KMS-11 (cell line): ENCODE measurements around the gene OR51L1.
"Not testable (repeated sequence)": the region's sequence is repeated elsewhere in the genome, so short reads cannot be mapped to it uniquely, and the experiment has no call there.

Source experiments
- H2AFZ ChIP-seq: fragments of 200-600 bp; sonication (generic); 2 replicates; pipeline ENCODE4 v1.6.1; 2016; ENCODE audit warnings: antibody characterized with exemption, mixed run types, low read depth
- H3K27ac ChIP-seq: fragments of 200-600 bp; sonication (generic); 2 replicates; pipeline ENCODE4 v1.6.1; 2016; ENCODE audit warnings: mild to moderate bottlenecking, mixed run types
- H3K27me3 ChIP-seq: fragments of 200-600 bp; sonication (generic); 2 replicates; pipeline ENCODE4 v1.6.1; 2017; ENCODE audit warnings: mild to moderate bottlenecking, low read depth, mixed run types, moderate library complexity; ENCODE audit not compliant: insufficient read depth
- H3K36me3 ChIP-seq: fragments of 200-600 bp; sonication (generic); 2 replicates; pipeline ENCODE4 v1.6.1; 2017; ENCODE audit warnings: mild to moderate bottlenecking, mixed run types; ENCODE audit not compliant: insufficient read depth
- H3K4me1 ChIP-seq: fragments of 200-600 bp; sonication (generic); 2 replicates; pipeline ENCODE4 v1.6.1; 2016; ENCODE audit warnings: mild to moderate bottlenecking, low read depth, mixed run types; ENCODE audit not compliant: poor library complexity, severe bottlenecking
- H3K4me2 ChIP-seq: fragments of 200-600 bp; sonication (generic); 2 replicates; pipeline ENCODE4 v1.7.0; 2016; ENCODE audit warnings: mild to moderate bottlenecking, mixed run types
- H3K4me3 ChIP-seq: fragments of 200-600 bp; sonication (generic); IDR thresholded peaks from 2 replicates; pipeline ENCODE4 v1.6.1; 2017; ENCODE audit warnings: low read depth, low read length, mixed read lengths; ENCODE audit not compliant: insufficient read depth
- H3K79me2 ChIP-seq: fragments of 200-600 bp; sonication (generic); 2 replicates; pipeline ENCODE4 v1.6.1; 2016; ENCODE audit warnings: low read depth, mixed run types; ENCODE audit not compliant: insufficient read depth
- H3K9ac ChIP-seq: fragments of 200-600 bp; sonication (generic); 2 replicates; pipeline ENCODE4 v1.6.1; 2016; ENCODE audit warnings: mild to moderate bottlenecking, mixed run types
- H4K20me1 ChIP-seq: fragments of 200-600 bp; sonication (generic); 2 replicates; pipeline ENCODE4 v1.6.1; 2016; ENCODE audit warnings: mild to moderate bottlenecking, mixed run types; ENCODE audit not compliant: insufficient read depth
- CTCF ChIP-seq: fragments of 200-600 bp; sonication (generic); conservative IDR thresholded peaks from 2 replicates; pipeline ENCODE4 v1.6.1; 2017; ENCODE audit warnings: low read depth, mild to moderate bottlenecking, antibody characterized with exemption, low read length, moderate library complexity, mixed read lengths

The OR51L1 gene

GRCh38 chr11:4994551-4994950, at the start of gene OR51L1:
OR51L1 (plus strand) TSS chr11:4994851; CDS start chr11:4998983, 4,132 bp downstream.
- H2AFZ ChIP-seq, result no peak within 1 kb of the TSS
- H3K36me3 ChIP-seq, result no peaks in the 10 kb centered on the region
- H3K79me2 ChIP-seq, result no peaks in the 10 kb centered on the region
- no peak for TF ChIP-seq CTCF
- no peak within 1 kb of the TSS for H3K27ac ChIP-seq
- no peaks in the 10 kb centered on the region for H4K20me1 ChIP-seq
- H3K9ac ChIP-seq, result no peak within 1 kb of the TSS
- no peak within 1 kb of the TSS for H3K4me3 ChIP-seq
- H3K4me1 ChIP-seq, result no peaks in the 10 kb centered on the region
- no peak within 1 kb of the TSS for H3K4me2 ChIP-seq
- H3K27me3 ChIP-seq, result no peaks in the 10 kb centered on the region

- no peaks in the 10 kb centered on the region for H3K79me2 ChIP-seq
- TF ChIP-seq CTCF, result no peak
- no peaks in the 10 kb centered on the region for H3K27me3 ChIP-seq
- H3K4me2 ChIP-seq, result no peak within 1 kb of the TSS
- H3K4me3 ChIP-seq, result no peak within 1 kb of the TSS
- no peak within 1 kb of the TSS for H3K27ac ChIP-seq
- H2AFZ ChIP-seq, result no peak within 1 kb of the TSS
- no peak within 1 kb of the TSS for H3K9ac ChIP-seq
- H3K36me3 ChIP-seq, result no peaks in the 10 kb centered on the region
- no peaks in the 10 kb centered on the region for H4K20me1 ChIP-seq
- H3K4me1 ChIP-seq, result no peaks in the 10 kb centered on the region
Measured at GRCh38 chr11:4947505-4947904, 47.1 kb upstream of the OR51L1 start, which contains the start of gene OR51A4. OR51A4 (minus strand) TSS chr11:4947605; CDS start chr11:4947100, 505 bp downstream.

GRCh38 chr11:4955613-4956012, 39.0 kb upstream of the OR51L1 start, which contains the start of gene OR51A2:
OR51A2 (minus strand) TSS chr11:4955713; CDS start chr11:4955713, 0 bp downstream.
- not testable (repeated sequence) for H3K36me3 ChIP-seq, H3K9ac ChIP-seq, H4K20me1 ChIP-seq, H3K27me3 ChIP-seq, H3K4me2 ChIP-seq, H3K4me1 ChIP-seq, H3K27ac ChIP-seq, H2AFZ ChIP-seq, H3K79me2 ChIP-seq, H3K4me3 ChIP-seq

GRCh38 chr11:4957396-4957795, 37.3 kb upstream of the OR51L1 start:
- no peak overlapping the region for H3K4me2 ChIP-seq
- H3K79me2 ChIP-seq, result no peaks in the 10 kb centered on the region
- H3K9ac ChIP-seq, result no peak overlapping the region
- no peak overlapping the region for H3K27ac ChIP-seq
- H2AFZ ChIP-seq, result no peak overlapping the region
- H3K4me1 ChIP-seq, result no peaks in the 10 kb centered on the region
- no peak overlapping the region for H3K4me3 ChIP-seq
- no peak for TF ChIP-seq CTCF
- H4K20me1 ChIP-seq, result no peaks in the 10 kb centered on the region
- H3K27me3 ChIP-seq, result no peaks in the 10 kb centered on the region
- no peaks in the 10 kb centered on the region for H3K36me3 ChIP-seq

- Histone ChIP-seq H4K20me1 (no peaks in the 10 kb centered on the region), H3K9ac (no peak overlapping the region), H3K4me1 (no peaks in the 10 kb centered on the region), H3K4me2 (no peak overlapping the region), H2AFZ (no peak overlapping the region), H3K27ac (no peak overlapping the region), H3K36me3 (no peaks in the 10 kb centered on the region), H3K79me2 (no peaks in the 10 kb centered on the region), H3K27me3 (no peaks in the 10 kb centered on the region), H3K4me3 (no peak overlapping the region)
- no peak for TF ChIP-seq CTCF
Measured at GRCh38 chr11:4960877-4961276, 33.8 kb upstream of the OR51L1 start.
